Lower leg skin (tissue), 4 donors: Measurements from ENCODE around the gene ITGA2B. TPM values are rescaled to one million over a fixed set of nuclear protein-coding genes. Genes with fewer than 3 reads are reported as not detected.

ENCODE experiments used
- DNase-seq, 2 donors: peaks; one replicate each; pipeline ENCODE4 v3.0.0-alpha.2; 2019; ENCODE audit warnings: low spot score in 2 of 2
- H3K4me3 ChIP-seq: fragments of 200-600 bp; sonication (generic); 2 replicates; pipeline ENCODE4 v1.5.1; 2017; ENCODE audit warnings: mild to moderate bottlenecking, low read depth; ENCODE audit not compliant: poor library complexity, severe bottlenecking
- CTCF ChIP-seq, 3 donors: fragments of 450-650 bp; IDR thresholded peaks; one replicate each; pipeline ENCODE4 v1.5.1; 2016; ENCODE audit warnings: antibody characterized with exemption in 3 of 3, mild to moderate bottlenecking in 3 of 3, moderate library complexity in 2 of 3
- POLR2A ChIP-seq, 2 donors: fragments of 450-650 bp; IDR thresholded peaks; one replicate each; pipeline ENCODE4 v1.6.1; 2016 to 2017; ENCODE audit warnings: antibody characterized with exemption in 2 of 2, mild to moderate bottlenecking in 1 of 2, moderate library complexity in 1 of 2
- WGBS, 2 donors: methylation state at CpG; one replicate each; pipeline ENCODE4 v1.1.5; 2018; 5-methylcytosine and 5-hydroxymethylcytosine counted together
- intact Hi-C: fragments of 100-400 bp; cut with DNase I; formaldehyde crosslinking; loops from one replicate; pipeline ENCODE4 v1.15.0; 2023; ENCODE audit warnings: low total_unique reads
- total RNA-seq, 4 donors: library from RNA; depleted of rRNA; stranded (reverse); fragments of >200 nt; gene quantifications; one replicate each; pipeline ENCODE4 v1.1.0, GENCODE V29; 2016

The ITGA2B gene
- total RNA-seq, 4 donors from 2014 or later = 0.10 to 0.30 TPM; not detected in 2

GRCh38 chr17:44326861-44327444 is 62.5 kb downstream of the ITGA2B start:
- no peak for TF ChIP-seq POLR2A (IDR thresholded peaks at IDR 0.05)
- TF ChIP-seq CTCF (IDR thresholded peaks at IDR 0.05) = no peak
- intact Hi-C loops = no loop called here
- peak; percentile 96 to 99 for DNase-seq
- no peak overlapping the region for H3K4me3 ChIP-seq
- 25 to 29% methylated on average over 28 to 29 of the region's 31 CpGs for WGBS, 2 donors

- TF ChIP-seq CTCF (IDR thresholded peaks at IDR 0.05) = no peak
- TF ChIP-seq POLR2A (IDR thresholded peaks at IDR 0.05) = no peak
- WGBS, 2 donors = 0 to 2% methylated on average over 25 to 41 of the region's 85 CpGs
- intact Hi-C loops = loop anchor here (5.0 kb wide), 1 partner anchor 107 kb away; the partner anchor contains the start of gene UBTF
Measured at GRCh38 chr17:44324571-44325275, 64.7 kb downstream of the ITGA2B start, which contains the start of gene SLC25A39. SLC25A39 (minus strand) TSS chr17:44324823; CDS start chr17:44323562, 1,261 bp downstream.

GRCh38 chr17:44324092-44324570 is 65.3 kb downstream of the ITGA2B start:
- H3K4me3 ChIP-seq = peak overlapping the region; percentile 74
- WGBS, 2 donors = 0 to 1% methylated on average over 10 to 38 of the region's 38 CpGs
- intact Hi-C loops = loop anchor here (5.0 kb wide), 1 partner anchor 107 kb away; the partner anchor contains the start of gene UBTF
- TF ChIP-seq CTCF (IDR thresholded peaks at IDR 0.05) (no peak), POLR2A (IDR thresholded peaks at IDR 0.05) (no peak)
- DNase-seq = peak in 1 of 2 donors; percentile 89

More at GRCh38 chr17:44324571-44325275, 64.7 kb downstream of the ITGA2B start, which contains the start of gene SLC25A39:
- peak; percentile 90 to 99 for DNase-seq
- peak within 1 kb of the TSS; percentile 74 for H3K4me3 ChIP-seq

- intact Hi-C loops = loop anchor here (5.0 kb wide), 1 partner anchor 106 kb away; the partner anchor contains the start of gene UBTF
- 67 to 71% methylated on average over 25 to 26 of the region's 27 CpGs for WGBS, 2 donors
- H3K4me3 ChIP-seq = peak overlapping the region; percentile 74
- DNase-seq = peak in 1 of 2 donors; percentile 84
- TF ChIP-seq POLR2A (IDR thresholded peaks at IDR 0.05) (no peak), CTCF (IDR thresholded peaks at IDR 0.05) (no peak)
Measured at GRCh38 chr17:44323359-44324091, 65.9 kb downstream of the ITGA2B start.

- no peak overlapping the region for H3K4me3 ChIP-seq
- TF ChIP-seq CTCF (IDR thresholded peaks at IDR 0.05) (no peak), POLR2A (IDR thresholded peaks at IDR 0.05) (no peak)
- WGBS, 2 donors = 93 to 94% methylated on average over 11 of the region's 11 CpGs
- intact Hi-C loops = loop anchor here (5.0 kb wide), 1 partner anchor 105 kb away; the partner anchor contains the start of gene UBTF
- DNase-seq = no peak
Measured at GRCh38 chr17:44322236-44322895, 67.1 kb downstream of the ITGA2B start.
